Breast epithelium (tissue), 4 donors: ENCODE measurements around the gene CABP2. TPM values are rescaled to one million over a fixed set of nuclear protein-coding genes. Genes with fewer than 3 reads are reported as not detected.

Source experiments
- DNase-seq, 2 donors: peaks; one replicate each; pipeline ENCODE4 v3.0.0-alpha.2; 2019; ENCODE audit warnings: low spot score in 2 of 2
- H3K27ac ChIP-seq, 2 donors: fragments of 200-600 bp; sonication (generic) in 1 of 2; one replicate each; pipeline ENCODE4 v1.5.1; 2016 to 2019; ENCODE audit warnings: mild to moderate bottlenecking in 1 of 2
- H3K27me3 ChIP-seq, 2 donors: fragments of 200-600 bp; sonication (generic) in 1 of 2; one replicate each; pipeline versions ENCODE4 v1.5.1 to v1.6.0; 2017 to 2019; ENCODE audit warnings: control low read depth in 1 of 2, mild to moderate bottlenecking in 1 of 2
- H3K36me3 ChIP-seq: fragments of 200-600 bp; one replicate; pipeline ENCODE4 v1.5.1; 2019
- H3K4me1 ChIP-seq, 2 donors: fragments of 200-600 bp; sonication (generic); one replicate each; pipeline ENCODE4 v1.5.1; 2016 to 2019; ENCODE audit warnings: control low read depth in 1 of 2
- H3K4me3 ChIP-seq, 3 donors: fragments of 200-600 bp; sonication (generic); 1 replicate in 2 of 3; 2 replicates in 1 of 3; pipeline ENCODE4 v1.5.1; 2016 to 2019; ENCODE audit warnings: mild to moderate bottlenecking in 3 of 3, moderate library complexity in 2 of 3
- H3K9me3 ChIP-seq, 2 donors: fragments of 200-600 bp; sonication (generic) in 1 of 2; one replicate each; pipeline ENCODE4 v1.5.1; 2016 to 2019; ENCODE audit warnings: control low read depth in 1 of 2
- POLR2A ChIP-seq: fragments of 450-650 bp; IDR thresholded peaks from one replicate; pipeline ENCODE4 v1.6.1; 2016; ENCODE audit warnings: antibody characterized with exemption, mild to moderate bottlenecking, moderate library complexity
- POLR2AphosphoS5 ChIP-seq, 3 donors: sonication (generic); formaldehyde crosslinking; IDR thresholded peaks; one replicate each; pipeline ENCODE4 v1.6.1; 2017; ENCODE audit warnings: antibody characterized with exemption in 3 of 3
- intact Hi-C: fragments of 100-400 bp; cut with DNase I; formaldehyde crosslinking; loops from one replicate; pipeline ENCODE4 v1.15.1; 2023; ENCODE audit warnings: low total_unique reads
- total RNA-seq, 3 donors: library from RNA; depleted of rRNA; stranded (reverse); fragments of >200 nt; gene quantifications; one replicate each; pipeline ENCODE4 v1.1.0, GENCODE V29; 2016
- TF ChIP-seq, protein P1 (sequence below), 3 donors: fragments of 450-650 bp; IDR thresholded peaks; one replicate each; pipeline ENCODE4 v1.5.1; 2016 to 2017; ENCODE audit warnings: antibody characterized with exemption in 3 of 3, mild to moderate bottlenecking in 3 of 3, moderate library complexity in 3 of 3

Gene CABP2
- total RNA-seq, 3 donors from 2014 or later = not detected

DNA sequence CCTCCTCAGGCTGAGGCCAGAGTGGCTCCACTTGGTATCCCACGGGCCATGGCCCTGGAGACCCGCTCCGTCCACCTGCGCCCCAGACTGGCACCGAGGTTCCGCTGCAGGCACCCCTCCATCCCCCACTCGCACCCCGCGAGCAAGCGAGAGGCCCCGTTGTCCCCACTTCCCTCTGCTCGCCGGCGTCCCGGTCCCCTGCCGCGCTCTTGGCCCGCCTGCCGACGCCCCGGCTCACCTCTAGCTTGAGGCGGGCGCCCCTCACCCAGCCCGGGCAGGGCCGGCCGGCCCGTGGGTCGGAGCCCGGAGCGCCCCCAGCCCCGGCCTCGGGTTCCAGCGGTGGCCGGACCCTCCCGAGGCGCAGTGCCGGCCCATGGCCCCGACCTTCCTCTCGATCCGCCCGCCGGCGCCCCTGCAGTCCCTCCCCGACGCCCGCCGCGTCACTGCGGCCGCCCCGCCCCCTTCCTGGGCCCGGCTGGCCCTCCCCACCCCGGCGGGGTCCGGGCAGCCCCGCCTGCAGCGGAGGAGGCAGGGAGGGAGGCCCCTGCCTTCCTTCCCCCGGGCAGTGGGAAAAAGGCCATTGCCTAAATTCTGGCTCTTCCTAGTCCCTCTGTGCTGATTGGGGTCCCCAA is 18.2 kb downstream of the CABP2 start, which contains the start of gene PITPNM1:
Gene PITPNM1 (minus strand): TSS at position 414 of the 632 bp plus-strand sequence. CDS start 1,183 bp downstream, outside the sequence.
- no peaks in the 10 kb centered on the region for H3K9me3 ChIP-seq
- peaks cover 17 to 27% of the 10 kb centered on the region in 2 donors for H3K4me1 ChIP-seq

DNA sequence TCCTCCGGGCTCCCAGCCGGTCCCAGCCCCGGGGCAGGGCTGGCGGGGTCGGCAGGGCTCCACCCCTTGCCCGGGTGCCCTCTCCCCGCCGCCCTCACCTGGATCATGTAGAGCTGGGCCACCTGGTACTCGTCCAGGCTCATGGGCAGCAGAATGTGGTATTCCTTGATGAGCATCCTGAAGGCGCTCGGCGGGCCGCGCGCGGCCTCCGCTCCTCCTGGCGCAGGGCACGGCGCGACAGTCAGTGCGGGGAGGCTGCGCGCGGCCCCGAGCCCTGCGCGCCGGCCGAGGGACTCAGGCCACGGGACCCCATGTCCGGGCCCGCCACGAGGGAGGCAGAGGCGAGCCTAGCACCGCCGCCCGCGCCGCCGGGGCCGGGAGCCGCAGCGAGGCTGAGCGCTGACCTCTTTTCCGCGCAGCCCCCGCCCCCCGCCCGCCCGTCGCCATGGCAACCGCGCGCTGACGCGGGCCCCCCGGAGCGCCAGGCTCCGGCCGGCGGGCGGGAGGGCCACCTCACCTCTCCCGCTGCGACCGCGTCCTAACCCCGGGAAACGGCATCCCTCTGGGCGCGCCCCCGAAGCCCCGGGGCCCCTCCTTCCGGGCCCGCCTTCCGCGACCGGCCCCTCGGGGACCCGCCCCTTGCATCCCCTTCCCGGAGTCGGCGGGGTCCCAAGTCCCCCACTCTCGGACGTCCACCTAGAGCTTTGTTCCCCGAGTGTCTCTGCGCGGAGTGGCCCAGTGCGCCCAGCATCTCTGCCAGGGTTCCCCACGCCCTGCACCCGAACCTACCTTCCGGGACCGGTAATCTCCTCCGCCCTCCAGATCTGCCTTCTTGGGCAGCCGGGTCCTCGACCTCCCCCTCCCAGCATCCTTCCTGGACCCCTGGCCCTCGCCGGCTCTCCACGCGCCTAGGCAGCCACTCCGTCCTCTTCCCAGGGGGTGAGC is 19.0 kb downstream of the CABP2 start:
- no peak for DNase-seq
- H3K4me1 ChIP-seq = peaks cover 17 to 27% of the 10 kb centered on the region in 2 donors

More for the DNA sequence above, 18.2 kb downstream of the CABP2 start, which contains the start of gene PITPNM1:
- peak in 1 of 2 donors; percentile 53 for DNase-seq
- intact Hi-C loops = loop anchor here (10.0 kb wide), 1 partner anchor 110 kb away; the partner anchor contains the start of gene RAD9A
- no peak for TF ChIP-seq POLR2A
- Histone ChIP-seq H3K4me3 (peak within 1 kb of the TSS; percentile 59 to 70 (median 70)), H3K27ac (peak within 1 kb of the TSS; percentile 98), H3K36me3 (no peaks in the 10 kb centered on the region), H3K27me3 (no peaks in the 10 kb centered on the region)

DNA sequence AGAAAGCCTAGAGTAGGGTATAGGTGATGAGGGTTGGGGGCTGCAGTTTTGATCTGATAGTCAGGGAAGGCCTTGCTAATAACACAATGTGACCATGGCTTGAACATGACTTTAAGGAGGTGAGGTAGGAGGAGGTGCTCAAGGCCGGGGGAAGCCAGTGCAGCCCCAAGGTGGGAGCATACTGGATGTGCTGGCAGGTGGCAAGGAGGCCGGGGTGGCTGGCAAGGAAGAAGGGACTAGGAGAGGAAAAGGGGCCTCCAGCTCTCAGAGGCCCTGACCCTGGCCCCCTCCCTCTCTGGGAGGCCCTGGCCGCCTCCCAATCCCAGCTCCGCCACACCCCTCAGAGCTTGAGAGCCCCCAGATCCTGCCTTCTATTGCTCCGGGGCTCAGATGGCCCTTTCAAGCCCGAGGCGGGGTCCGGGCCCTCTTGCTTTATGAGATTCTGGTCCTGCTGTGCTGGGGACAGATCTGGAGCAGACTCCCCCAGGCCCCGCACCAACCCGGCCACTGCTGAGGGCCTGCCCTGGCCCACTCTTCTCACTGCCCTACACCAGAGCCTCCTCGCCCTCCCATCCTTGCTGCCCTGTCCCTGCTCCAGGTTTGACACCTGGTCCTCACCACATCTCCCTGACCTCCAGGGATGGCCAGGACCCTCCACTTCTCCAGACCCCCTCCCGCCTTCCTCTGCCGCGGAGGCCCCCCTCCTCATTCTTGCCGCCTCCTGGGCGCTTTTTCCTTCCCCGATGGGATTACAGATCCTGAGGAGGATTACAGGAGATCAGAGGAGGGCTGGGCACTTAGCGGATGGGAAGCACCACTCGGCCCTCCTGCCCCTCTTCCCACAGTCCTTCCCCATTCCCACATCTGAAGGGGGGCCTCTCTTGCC is 19.9 kb downstream of the CABP2 start:
- intact Hi-C loops = loop anchor here (10.0 kb wide), 1 partner anchor 109 kb away; the partner anchor contains the start of gene RAD9A

More for the DNA sequence above, 19.0 kb downstream of the CABP2 start:
- Histone ChIP-seq H3K27ac (peak overlapping the region; percentile 98), H3K9me3 (no peaks in the 10 kb centered on the region), H3K27me3 (no peaks in the 10 kb centered on the region), H3K36me3 (no peaks in the 10 kb centered on the region), H3K4me3 (peak overlapping the region; percentile 59 to 70 (median 70))
- intact Hi-C loops = loop anchor here (10.0 kb wide), 1 partner anchor 109 kb away; the partner anchor contains the start of gene RAD9A
- no peak for TF ChIP-seq POLR2A
- peak in 1 of 3 donors; percentile 14 for TF ChIP-seq POLR2AphosphoS5 (IDR thresholded peaks at IDR 0.05)

DNA sequence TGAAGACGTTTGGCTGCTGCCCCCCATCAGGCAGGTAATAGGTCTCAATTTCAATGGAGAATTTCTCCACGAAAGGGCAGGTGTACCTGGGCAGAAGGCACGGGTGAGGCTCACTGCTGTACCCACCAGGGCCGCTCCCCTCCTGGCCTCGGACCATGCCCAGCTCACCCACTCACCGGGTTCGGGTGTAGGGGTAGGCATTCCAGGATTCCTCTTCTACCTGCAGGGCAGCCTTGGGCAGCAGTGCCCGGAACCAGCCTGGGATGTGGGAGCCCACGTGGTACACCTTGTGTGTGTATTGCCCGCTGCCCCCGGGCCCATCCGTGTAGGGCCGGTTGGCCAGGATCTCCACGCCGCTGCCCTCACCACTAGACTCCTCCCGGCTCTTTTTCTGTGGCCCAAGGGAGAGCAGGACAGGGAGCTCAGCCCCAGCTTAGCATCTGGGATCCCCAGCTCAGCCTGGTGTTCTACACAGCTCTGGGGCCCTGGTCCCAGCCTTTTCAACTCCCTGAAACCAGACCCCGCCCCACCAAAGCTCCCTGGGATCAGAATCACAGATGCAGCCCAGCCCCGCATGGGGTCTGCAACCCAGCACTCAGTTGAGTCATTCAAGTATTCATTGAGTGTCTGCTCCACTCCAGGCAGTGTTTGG is 20.8 kb downstream of the CABP2 start:
- intact Hi-C loops = loop anchor here (10.0 kb wide), 1 partner anchor 108 kb away; the partner anchor contains the start of gene RAD9A
- Histone ChIP-seq H3K36me3 (no peaks in the 10 kb centered on the region), H3K4me3 (no peak overlapping the region), H3K27me3 (no peaks in the 10 kb centered on the region), H3K4me1 (peaks cover 17 to 25% of the 10 kb centered on the region in 2 donors), H3K9me3 (no peaks in the 10 kb centered on the region), H3K27ac (no peak overlapping the region)
- DNase-seq = no peak
- TF ChIP-seq POLR2AphosphoS5 (IDR thresholded peaks at IDR 0.05) (no peak), POLR2A (no peak)
- TF ChIP-seq, protein P1, sequence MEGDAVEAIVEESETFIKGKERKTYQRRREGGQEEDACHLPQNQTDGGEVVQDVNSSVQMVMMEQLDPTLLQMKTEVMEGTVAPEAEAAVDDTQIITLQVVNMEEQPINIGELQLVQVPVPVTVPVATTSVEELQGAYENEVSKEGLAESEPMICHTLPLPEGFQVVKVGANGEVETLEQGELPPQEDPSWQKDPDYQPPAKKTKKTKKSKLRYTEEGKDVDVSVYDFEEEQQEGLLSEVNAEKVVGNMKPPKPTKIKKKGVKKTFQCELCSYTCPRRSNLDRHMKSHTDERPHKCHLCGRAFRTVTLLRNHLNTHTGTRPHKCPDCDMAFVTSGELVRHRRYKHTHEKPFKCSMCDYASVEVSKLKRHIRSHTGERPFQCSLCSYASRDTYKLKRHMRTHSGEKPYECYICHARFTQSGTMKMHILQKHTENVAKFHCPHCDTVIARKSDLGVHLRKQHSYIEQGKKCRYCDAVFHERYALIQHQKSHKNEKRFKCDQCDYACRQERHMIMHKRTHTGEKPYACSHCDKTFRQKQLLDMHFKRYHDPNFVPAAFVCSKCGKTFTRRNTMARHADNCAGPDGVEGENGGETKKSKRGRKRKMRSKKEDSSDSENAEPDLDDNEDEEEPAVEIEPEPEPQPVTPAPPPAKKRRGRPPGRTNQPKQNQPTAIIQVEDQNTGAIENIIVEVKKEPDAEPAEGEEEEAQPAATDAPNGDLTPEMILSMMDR (IDR thresholded peaks at IDR 0.05) = no peak

More for the DNA sequence above, 19.9 kb downstream of the CABP2 start:
- H3K36me3 ChIP-seq = no peaks in the 10 kb centered on the region
- no peaks in the 10 kb centered on the region for H3K9me3 ChIP-seq
- H3K27ac ChIP-seq = peak overlapping the region in 1 of 2 donors; percentile 98
- no peak for DNase-seq
- H3K4me1 ChIP-seq = peaks cover 17 to 27% of the 10 kb centered on the region in 2 donors
- no peak for TF ChIP-seq POLR2AphosphoS5 (IDR thresholded peaks at IDR 0.05)
- TF ChIP-seq, protein P1 (IDR thresholded peaks at IDR 0.05) = no peak
- no peak for TF ChIP-seq POLR2A
- no peaks in the 10 kb centered on the region for H3K27me3 ChIP-seq
- H3K4me3 ChIP-seq = peak overlapping the region; percentile 59 to 70 (median 70)

DNA sequence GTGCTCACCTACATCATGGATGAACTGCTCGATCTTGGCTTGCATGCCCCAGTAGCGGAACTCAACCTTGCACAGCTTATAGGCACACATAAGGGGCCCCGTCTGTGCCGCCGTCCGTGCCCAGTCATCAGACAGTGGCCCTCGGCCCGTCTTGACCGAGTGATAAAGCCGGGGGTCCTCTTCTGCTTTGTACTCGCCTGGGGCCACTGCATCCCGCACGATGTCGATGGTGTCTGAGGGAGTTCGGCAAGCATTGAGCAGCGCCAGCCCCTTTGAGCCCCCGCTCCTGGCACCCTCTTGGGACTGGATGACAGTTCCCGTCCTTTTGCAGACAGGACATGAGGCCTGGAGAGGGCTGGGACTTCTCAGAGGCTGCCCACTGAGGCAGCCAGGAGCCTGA is 21.4 kb downstream of the CABP2 start:
- no peak overlapping the region for H3K27ac ChIP-seq
- H3K9me3 ChIP-seq = no peaks in the 10 kb centered on the region
- no peaks in the 10 kb centered on the region for H3K27me3 ChIP-seq
- TF ChIP-seq, protein P1 (IDR thresholded peaks at IDR 0.05) = no peak
- TF ChIP-seq POLR2A = no peak
- no peak for TF ChIP-seq POLR2AphosphoS5 (IDR thresholded peaks at IDR 0.05)
- no peak overlapping the region for H3K4me3 ChIP-seq
- DNase-seq = no peak
- no peaks in the 10 kb centered on the region for H3K36me3 ChIP-seq
- H3K4me1 ChIP-seq = peaks cover 17 to 19% of the 10 kb centered on the region in 2 donors
- intact Hi-C loops = loop anchor here (10.0 kb wide), 1 partner anchor 107 kb away; the partner anchor contains the start of gene RAD9A
